Loucy (cell line): ENCODE data around the gene BIK.

Experiments used
- CTCF ChIP-seq: fragments of 200-600 bp; sonication (generic); conservative IDR thresholded peaks from 2 replicates; pipeline ENCODE4 v1.5.1; 2014; ENCODE audit warnings: mild to moderate bottlenecking, antibody characterized with exemption, low read length
- EZH2phosphoT487 ChIP-seq: fragments of 200-600 bp; IDR thresholded peaks from 2 replicates; pipeline ENCODE4 v1.6.1; 2018; ENCODE audit warnings: antibody characterized with exemption, mild to moderate bottlenecking, moderate library complexity, borderline replicate concordance

- TF ChIP-seq EZH2phosphoT487 = no peak
- no peak for TF ChIP-seq CTCF
Measured at GRCh38 chr22:43153899-43154298, 43.3 kb downstream of the BIK start.
